Measurements from ENCODE around the gene RPS6KA2.

DNA sequence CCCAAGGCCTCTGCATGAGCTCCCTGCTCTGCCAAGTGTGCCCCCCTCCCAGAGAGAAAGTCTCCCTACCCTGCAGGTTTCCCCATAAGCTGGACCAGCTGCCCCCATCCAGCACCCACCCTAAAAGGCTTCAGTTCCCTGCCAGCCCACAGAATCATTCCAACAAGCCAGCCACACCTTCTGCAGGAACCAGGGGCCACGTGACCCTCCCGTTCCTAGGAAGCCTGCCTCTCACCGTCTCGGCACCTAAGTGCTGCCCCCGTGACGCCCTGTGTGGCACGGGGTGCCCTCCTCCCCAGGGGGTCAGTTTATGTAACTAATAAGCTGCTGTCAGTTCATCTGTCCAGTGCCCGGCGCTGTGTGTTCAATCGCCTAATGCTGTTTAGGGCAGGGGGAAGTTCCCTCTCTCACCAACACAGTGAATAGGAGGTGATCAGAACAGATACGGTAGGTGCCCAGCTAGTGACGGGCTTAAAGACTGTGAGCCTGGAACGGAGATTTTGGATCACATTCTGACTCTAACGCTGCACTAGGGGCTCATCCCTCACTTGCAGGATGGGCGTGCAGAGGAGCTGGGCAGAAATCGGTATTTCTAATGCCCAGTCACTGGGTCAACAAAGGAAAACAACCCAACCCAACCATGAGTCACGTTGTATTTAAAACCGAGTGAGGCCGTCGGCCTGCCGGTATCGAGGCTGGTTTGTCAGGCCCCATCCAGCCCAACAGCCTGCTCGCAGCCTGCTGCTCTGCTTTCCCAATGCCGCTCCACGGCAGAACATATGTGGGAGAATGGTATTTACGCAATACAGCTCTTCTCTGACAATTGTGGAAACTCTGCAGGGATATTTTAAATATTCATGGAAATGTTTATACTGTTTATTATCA, 96.6 kb downstream of the RPS6KA2 start:
- TF ChIP-seq POLR2A (IDR thresholded peaks at IDR 0.05), result no peak
- TF ChIP-seq, protein P1, sequence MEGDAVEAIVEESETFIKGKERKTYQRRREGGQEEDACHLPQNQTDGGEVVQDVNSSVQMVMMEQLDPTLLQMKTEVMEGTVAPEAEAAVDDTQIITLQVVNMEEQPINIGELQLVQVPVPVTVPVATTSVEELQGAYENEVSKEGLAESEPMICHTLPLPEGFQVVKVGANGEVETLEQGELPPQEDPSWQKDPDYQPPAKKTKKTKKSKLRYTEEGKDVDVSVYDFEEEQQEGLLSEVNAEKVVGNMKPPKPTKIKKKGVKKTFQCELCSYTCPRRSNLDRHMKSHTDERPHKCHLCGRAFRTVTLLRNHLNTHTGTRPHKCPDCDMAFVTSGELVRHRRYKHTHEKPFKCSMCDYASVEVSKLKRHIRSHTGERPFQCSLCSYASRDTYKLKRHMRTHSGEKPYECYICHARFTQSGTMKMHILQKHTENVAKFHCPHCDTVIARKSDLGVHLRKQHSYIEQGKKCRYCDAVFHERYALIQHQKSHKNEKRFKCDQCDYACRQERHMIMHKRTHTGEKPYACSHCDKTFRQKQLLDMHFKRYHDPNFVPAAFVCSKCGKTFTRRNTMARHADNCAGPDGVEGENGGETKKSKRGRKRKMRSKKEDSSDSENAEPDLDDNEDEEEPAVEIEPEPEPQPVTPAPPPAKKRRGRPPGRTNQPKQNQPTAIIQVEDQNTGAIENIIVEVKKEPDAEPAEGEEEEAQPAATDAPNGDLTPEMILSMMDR (IDR thresholded peaks at IDR 0.05), result no peak
